Superior temporal gyrus (tissue), 1 donor: ENCODE measurements around the gene PAGR1.
"Not testable (repeated sequence)": the region's sequence is repeated elsewhere in the genome, so short reads cannot be mapped to it uniquely, and the experiment has no call there.

Experiments used
- DNase-seq: peaks from one replicate; pipeline ENCODE4 v3.0.0-alpha.2; 2016; ENCODE audit errors: extremely low spot score

Gene PAGR1

DNA sequence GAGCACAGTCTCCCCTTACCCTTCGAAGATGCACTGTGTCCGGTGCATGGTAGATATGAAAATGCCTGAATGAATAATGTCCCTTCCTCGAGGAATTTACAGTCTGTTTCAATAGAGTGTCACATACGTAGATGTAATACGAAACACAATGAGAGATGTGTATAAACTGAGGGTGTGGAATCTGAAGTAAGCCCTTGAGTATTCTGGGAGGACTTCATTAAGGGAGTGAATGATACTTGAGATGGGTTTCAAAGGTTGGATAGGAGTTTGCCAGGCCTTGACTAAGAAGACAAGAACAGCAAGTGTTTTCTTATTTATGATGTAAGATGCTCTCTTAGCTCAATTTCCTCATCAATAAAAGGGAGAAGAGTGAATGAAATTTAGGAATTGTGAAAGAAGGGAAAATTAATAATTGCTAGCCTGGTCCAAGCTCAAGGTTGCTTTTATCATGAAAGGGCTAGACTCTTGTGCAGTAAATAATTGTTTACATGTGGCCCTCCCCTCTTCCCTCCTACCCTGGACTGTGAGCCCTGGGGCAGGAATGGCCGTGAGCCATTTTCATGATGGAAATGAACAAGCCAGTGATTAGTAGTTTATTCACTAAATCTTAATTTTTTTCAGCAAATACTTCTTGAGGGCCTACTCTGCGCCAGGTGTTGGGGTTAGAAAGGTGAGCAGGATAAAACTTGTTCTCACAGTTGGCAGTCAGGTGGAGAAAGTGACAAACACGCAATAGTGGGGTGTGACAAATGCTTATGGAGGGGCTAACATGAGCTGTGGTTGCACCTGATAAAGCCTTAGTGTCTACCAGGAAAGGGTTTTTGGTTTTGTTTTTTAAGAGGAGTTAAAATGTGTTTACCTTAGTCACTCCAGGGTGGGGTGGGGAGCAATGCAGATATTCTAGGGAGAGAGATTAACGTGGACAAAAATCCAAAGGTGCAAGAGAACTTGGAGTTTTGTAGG, 23.8 kb upstream of the PAGR1 start:
- DNase-seq: no peak

DNA sequence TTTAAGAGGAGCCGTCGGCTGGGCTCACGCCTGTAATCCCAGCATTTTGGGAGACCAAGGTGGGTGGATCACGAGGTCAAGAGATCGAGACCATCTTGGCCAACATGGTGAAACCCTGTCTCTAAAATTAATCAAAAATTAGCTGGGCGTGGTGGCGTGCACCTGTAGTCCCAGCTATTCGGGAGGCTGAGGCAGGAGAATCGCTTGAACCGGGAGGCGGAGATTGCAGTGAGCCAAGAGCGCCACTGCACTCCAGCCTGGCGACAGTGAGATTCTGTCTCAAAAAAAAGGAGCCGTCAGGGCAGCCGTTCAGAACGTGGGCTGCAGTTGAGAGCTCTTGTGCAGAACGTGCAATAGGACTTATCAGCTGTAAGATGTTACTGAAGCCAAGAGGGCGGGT, 22.8 kb upstream of the PAGR1 start:
- not testable (repeated sequence) for DNase-seq

DNA sequence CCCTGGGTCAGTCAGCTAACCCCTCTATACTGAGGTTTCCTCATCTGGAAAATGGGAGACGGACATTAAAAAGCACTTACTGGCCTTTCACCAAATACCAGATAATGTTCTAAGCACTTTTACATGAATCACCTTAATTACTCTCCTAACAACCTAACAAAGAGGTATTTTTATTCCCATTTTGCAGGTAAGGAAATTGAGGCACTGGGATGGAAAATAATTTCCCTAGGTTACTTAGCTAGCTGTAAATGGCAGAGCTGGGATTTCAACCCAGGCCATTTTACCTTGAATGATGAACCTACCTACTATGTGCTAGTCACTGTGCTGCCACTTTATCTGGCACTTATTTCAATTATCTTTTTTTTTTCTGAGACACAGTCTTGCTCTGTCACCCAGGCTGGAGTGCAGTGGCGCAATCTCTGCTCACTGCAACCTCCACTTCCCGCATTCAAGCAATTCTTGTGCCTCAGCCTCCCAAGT, 21.7 kb upstream of the PAGR1 start:
- DNase-seq: no peak

DNA sequence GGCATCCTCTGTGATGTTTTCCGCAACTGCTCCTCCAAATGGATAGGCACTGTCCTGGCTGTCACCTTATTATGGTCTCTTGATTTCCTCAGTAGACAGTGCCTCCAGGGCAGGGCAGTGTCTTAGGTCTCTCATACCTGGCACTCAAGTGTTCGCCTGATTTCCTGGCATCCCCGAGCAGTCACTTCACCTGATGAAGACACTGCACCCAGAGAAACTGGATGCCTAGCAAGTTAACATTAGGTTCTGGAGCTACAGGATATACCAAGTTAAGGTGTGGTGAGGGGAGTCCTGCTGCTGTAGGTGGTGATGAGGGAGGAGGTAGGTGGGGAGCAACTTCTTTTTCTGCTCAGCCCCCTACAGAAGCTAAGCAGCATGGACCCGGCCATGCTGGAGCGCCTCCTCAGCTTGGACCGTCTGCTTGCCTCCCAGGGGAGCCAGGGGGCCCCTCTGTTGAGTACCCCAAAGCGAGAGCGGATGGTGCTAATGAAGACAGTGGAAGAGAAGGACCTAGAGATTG, 13.5 kb upstream of the PAGR1 start:
- DNase-seq: no peak

DNA sequence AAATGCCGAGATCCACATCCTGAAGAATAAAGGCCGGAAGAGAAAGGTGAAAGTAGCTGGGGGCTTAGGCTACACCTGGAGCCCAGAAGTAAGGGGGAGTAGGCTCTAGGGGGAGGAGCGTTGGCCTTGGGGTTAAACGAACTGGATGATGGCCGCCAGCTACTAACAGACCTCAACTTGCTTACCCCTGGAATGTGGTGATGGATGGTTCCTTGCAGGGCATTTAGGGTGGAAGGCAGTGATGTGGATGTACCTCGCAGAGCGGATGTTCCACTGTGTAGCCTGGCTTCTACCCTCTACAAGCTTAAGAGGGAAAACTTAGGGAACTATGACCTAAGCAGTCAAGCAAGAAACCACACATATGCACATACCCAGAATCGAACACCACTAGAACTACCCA, 11.9 kb upstream of the PAGR1 start:
- no peak for DNase-seq

DNA sequence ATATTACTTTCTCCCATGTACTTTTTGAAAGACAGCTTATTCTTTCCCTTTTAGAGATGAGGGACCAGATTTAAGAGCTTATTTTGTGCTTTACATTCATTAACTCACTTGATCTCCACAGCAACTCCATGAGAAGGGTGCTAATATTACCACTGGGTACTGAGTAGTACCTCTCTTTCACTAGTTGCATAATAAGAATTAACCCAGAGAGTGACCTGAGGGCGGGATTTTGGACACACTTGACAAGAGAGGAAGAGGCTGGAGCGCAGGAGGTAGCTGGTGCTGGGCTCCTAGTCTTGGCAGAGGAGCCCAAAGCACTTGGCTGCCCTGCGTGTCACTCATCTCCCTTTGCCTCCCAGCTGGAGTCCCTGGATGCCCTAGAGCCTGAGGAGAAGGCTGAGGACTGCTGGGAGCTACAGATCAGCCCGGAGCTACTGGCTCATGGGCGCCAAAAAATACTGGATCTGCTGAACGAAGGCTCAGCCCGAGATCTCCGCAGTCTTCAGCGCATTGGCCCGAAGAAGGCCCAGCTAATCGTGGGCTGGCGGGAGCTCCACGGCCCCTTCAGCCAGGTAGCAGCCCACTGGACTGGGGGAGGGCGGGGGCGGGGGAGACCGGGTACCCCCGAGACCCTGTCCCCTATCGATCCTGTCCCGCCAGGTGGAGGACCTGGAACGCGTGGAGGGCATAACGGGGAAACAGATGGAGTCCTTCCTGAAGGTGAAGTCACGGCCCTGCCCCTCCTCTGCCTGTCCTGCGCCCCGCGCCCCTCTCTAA, 11.3 kb upstream of the PAGR1 start:
- DNase-seq: peak; percentile 41

DNA sequence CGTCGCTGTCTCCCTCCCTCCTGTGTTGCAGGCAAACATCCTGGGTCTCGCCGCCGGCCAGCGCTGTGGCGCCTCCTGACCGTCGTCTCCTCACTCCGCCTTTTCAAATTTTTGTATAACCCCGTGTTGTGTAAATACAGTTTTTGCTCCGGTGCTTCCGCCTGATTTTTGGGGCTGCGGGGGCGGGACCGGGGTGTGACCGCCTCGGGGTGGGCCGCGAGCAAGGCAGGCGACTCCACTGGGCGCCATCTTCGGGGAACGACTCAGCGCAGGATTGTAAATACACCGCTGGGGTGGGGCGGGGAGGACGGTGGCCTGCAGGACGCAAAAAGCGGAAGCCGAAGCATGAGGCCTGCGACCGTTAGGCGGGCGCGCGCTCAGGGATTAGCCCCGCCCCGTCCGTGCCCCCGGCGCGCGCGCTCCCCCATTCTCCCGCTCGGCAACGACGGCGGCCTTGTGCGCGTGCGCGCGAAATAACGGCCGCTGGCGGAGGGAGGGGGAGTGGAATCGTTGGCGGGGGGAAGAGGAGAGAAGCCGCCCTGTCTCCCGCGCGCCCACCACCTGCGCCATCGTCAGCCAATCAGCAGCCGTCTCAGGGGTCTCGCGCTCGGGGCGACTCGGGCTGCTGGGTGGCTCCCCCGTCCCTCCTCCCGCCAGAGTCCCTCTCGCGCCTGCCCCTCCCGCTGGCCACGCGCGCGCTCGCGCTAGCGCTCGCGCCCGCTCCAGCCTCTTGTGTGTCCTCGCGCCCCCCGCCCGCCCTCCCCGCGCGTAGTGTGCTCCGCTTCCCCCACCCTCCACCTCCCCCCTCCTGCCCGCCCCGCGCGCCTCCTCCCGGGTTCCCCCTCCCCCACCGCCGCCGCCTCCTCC, 10.5 kb upstream of the PAGR1 start:
- DNase-seq: peak; percentile 95

DNA sequence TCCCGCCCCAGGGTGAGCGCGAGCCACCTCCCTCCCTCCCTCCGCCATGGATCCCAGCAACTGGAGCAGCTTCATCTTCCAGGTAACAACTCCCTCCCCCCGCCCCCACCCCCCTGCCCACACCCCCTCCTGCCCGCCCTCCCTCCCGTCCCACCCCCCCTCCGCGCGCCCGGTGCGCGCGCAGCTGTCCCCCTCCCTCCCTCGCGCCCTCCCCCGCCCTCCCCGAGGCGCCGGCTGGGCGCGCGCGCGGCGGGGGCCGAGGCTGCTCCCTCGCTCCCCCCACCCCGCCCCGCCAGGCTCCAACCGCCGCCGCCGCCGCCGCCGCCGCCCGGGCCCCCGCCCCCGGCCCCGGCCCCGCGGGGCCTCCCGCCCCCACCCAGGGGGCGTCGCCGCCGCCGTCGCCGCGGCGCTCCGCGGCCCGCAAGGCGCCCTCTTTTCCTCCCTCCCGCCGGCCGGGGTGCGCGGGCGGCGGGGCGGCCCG, 9.8 kb upstream of the PAGR1 start, which contains the start of gene MAZ:
Gene MAZ, plus strand, starts transcription at position 431 of the 481 bp plus-strand sequence. CDS start 173 bp downstream, outside the sequence.
- DNase-seq: no peak

DNA sequence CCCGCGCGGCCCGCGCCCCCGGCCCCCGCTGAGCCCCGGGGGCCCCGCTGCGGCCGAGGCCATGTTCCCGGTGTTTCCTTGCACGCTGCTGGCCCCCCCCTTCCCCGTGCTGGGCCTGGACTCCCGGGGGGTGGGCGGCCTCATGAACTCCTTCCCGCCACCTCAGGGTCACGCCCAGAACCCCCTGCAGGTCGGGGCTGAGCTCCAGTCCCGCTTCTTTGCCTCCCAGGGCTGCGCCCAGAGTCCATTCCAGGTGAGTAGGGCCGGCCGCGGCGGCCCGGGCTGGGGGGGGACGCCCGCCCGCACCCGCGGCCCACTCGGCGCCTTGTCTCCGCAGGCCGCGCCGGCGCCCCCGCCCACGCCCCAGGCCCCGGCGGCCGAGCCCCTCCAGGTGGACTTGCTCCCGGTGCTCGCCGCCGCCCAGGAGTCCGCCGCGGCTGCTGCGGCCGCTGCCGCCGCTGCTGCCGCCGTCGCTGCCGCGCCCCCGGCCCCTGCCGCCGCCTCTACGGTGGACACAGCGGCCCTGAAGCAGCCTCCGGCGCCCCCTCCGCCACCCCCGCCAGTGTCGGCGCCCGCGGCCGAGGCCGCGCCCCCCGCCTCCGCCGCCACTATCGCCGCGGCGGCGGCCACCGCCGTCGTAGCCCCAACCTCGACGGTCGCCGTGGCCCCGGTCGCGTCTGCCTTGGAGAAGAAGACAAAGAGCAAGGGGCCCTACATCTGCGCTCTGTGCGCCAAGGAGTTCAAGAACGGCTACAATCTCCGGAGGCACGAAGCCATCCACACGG, 9.1 kb upstream of the PAGR1 start:
- DNase-seq: no peak

DNA sequence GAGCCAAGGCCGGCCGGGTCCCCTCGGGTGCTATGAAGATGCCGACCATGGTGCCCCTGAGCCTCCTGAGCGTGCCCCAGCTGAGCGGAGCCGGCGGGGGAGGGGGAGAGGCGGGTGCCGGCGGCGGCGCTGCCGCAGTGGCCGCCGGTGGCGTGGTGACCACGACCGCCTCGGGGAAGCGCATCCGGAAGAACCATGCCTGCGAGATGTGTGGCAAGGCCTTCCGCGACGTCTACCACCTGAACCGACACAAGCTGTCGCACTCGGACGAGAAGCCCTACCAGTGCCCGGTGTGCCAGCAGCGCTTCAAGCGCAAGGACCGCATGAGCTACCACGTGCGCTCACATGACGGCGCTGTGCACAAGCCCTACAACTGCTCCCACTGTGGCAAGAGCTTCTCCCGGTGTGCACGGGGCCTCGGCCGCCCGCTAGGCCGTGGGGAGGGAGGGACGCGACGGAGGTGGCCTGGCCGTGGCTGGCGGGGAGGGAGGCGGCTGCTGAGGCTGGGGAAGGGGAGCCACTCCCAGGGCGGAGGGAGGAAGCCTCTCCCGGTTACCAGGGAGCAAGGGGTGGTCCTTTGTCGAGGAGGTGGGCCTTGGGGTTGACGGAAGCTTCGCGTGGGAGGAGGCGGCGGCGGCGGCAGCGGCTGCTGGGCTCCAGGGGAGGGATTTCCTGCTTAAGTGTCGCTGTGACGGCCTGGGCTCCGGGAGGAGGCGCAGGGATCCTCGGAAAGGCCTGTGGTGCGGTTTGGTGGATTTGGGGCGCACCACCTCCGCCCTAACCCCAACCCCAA, 8.3 kb upstream of the PAGR1 start:
- peak; percentile 87 for DNase-seq

DNA sequence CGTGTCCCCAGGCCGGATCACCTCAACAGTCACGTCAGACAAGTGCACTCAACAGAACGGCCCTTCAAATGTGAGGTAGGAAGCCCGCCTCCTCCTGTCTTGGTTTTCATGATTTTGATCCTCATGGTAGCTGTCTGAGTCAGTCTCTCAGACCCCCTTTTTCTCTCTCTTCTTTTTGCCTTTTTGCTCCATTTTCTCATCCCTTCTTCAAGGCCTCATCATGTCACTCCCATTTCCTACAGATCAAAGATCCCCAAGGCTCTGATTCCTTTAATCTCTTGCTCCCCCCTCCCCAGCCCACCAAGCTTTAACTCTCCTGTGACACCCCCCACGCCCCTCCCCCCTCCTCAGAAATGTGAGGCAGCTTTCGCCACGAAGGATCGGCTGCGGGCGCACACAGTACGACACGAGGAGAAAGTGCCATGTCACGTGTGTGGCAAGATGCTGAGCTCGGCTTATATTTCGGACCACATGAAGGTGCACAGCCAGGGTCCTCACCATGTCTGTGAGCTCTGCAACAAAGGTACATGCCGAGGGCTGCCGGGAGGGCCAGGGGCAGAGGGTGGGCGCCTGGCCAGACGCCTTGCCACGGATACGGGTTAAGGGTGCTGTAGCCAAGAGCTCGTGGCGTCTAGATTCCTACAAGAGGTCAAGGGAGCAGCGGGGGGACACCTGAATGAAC, 7.6 kb upstream of the PAGR1 start:
- no peak for DNase-seq

DNA sequence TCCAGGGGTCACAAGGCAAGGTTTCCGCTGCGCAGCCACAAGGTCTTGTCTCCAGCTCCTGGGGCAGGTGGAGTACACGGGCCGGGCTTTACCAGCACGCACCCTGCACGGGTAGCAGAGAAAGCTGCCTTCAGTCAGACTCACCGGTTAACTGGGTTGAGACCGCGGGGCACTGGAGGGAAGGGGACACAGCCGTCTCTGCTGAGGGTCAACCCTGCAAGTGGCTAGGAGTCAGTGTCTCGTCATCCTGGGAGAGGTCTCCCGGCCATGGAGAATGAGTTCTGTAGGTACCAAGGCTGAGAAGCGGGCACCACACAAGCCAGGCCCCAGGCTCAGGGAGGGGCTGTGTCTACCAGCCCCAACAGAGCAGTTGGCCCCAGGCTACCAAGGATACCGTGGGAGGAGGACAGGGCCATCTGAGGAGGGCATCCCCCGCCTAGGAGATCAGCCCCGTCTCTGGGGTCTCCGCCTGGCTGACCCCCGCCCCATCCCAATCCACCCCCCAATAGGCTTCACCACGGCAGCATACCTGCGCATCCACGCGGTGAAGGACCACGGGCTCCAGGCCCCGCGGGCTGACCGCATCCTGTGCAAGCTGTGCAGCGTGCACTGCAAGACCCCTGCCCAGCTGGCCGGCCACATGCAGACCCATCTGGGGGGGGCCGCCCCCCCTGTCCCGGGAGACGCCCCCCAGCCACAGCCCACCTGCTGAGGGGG, 6.8 kb upstream of the PAGR1 start:
- no peak for DNase-seq

DNA sequence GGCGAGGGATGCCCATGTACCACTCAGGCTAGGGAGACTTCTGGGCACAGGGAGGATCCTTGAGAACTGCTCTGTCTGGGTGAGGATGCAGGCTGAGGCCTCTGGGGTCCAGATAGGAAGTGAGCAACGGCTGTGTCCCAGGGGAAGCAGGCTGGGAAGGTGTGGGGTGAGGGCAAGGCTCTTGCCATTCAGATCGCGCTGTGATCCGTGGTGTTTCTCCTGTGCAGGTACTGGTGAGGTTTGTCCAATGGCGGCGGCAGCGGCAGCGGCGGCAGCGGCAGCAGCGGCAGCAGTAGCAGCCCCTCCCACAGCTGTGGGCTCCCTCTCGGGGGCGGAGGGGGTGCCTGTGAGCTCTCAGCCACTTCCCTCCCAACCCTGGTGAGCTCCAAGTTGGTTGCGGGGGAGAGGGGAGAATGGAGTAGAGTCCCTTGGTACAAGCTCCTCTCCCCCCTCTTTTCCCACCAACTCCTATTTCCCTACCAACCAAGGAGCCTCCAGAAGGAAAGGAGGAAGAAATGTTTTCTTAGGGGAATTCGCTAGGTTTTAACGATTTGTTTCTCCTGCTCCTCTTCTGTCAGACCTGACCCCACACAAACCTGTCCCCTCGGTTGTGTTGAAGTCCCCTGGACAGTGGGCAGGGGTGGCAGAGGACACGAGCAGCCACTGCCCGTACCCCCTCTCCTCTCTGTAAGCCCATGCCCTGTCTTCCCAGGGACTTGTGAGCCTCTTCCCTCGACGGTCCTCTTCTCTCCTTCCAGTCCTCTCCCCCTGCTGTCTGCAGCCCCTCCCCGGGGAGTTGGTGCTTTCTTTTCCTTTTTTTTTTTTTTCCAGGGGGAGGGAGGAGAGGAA, 5.9 kb upstream of the PAGR1 start:
- DNase-seq: no peak

DNA sequence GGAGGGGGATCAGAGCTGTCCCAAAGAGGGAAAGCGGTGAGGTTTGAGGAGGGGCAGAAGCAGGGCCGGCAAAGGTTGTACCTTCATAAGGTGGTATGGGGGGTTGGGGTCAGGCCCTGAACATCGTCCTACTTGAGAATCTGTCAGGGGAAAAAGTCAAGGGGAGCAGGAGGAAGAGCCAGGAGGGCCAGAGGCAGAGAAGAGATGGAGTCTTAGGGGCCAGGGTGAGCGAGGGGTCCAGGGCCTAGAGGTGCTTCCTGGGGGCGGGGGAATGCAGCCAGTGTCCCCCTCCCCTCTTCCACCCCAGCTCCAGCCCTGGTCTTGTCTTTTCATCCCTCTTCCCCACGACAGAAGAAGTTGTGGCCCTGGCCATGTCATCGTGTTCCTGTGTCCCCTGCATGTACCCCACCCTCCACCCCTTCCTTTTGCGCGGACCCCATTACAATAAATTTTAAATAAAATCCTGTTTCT, 5.2 kb upstream of the PAGR1 start:
- no peak for DNase-seq

DNA sequence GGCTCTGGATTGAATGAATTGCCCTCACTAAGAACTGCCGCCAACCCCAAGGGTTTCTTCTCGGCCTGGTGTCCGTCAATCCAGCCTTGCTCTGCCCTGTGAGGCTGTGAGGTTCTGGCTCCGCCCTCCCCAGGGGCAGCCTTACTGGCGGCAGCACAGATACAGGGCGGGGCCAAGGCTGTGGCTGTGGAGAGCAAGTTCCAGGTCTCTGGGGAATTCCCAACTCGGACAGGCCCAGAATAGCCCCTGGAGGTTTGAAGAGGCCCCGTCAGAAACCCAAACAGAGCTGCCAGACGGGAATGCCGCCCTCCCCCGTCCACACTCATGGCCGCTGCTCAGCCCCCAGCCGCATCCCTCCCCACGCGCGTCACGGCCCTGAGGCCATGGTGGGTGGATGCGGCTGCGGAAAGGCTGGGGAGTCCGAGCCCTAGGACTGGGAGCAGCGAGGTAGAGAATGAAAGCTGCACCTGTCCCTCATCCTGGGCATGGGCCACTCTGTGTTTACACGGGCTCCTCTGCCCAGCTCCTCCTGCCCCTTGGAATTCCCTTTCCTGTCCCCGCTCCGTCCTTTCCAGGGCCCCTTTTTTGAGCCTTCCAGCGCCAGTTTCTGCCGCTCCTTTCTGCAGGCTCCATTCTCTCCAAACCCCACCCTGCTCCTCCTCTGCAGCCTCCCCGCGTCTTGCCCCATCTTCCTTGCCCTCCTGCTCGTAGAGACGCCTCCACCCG, 4.6 kb upstream of the PAGR1 start:
- peak; percentile 90 for DNase-seq

DNA sequence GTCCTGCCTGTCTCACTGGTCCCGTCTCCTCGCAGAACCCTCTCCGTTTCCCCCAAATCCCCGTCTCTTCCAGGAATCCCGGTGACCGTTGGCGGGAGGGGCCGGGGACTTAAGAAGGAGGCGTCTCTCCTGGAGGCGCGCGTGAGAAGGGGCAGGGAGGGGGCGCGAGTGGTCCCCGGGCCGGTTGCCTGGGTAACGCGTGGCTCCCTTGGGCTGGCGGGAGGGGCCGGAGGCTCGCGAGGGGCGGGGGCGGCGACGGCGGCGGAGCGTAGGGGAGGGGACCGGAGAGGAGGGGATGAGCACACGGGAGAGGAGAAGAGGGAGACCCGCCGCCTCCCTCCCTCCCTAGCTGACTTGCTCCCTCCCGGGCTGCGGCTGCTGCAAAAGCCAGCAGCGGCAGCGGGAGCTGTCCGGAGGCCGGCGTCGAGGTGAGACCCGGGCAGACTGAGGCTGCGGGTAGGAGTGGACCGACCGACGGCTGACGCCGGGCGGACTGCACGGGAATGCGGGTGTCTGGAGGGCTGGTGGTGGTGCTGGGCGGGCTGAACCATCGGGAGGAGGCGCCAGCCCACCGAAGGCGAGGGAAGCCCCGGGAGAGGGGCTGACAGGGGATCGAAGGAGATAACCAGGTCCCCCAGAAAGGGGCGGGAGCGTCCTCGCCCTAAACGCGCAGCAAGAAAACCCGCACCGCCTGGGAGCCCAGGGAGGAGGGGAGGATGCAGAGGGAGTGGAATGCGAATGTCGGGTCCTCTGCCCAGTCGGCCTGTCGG, 3.9 kb upstream of the PAGR1 start, which contains the start of gene PRRT2:
Gene PRRT2, plus strand, starts transcription at position 298 of the 770 bp plus-strand sequence. CDS start 862 bp downstream, outside the sequence.
- no peak for DNase-seq
